Activated T-cell treated with anti-CD3 and anti-CD28 coated beads, Interleukin-2, amount 50 U/mL, for 72 hours (primary cell): ENCODE data around the gene MMS22L. TPM values are rescaled to one million over a fixed set of nuclear protein-coding genes. Genes with fewer than 3 reads are reported as not detected.

Source experiments
- ATAC-seq, 2 donors: fragments of 150-1000 bp; cut with Tn5 transposase; replicated peaks in 1 of 2; 2 replicates each; pipeline ENCODE4 v1.10.0; 2021; ENCODE audit warnings: moderate library complexity in 2 of 2, mild to moderate bottlenecking in 1 of 2
- DNase-seq, 2 donors: peaks; one replicate each; pipeline ENCODE4 v3.0.0; 2021 to 2022; ENCODE audit warnings: mixed read lengths in 1 of 2
- H3K27ac Mint-ChIP-seq: one replicate; pipeline ENCODE4 v1.8.0; 2022; ENCODE audit warnings: mild to moderate bottlenecking, moderate library complexity, mixed read lengths
- H3K27me3 Mint-ChIP-seq: one replicate; pipeline ENCODE4 v1.8.0; 2022; ENCODE audit warnings: low read depth, mixed read lengths
- H3K36me3 Mint-ChIP-seq, 2 donors: one replicate each; pipeline ENCODE4 v1.8.0; 2022; ENCODE audit warnings: mixed read lengths in 2 of 2, mild to moderate bottlenecking in 1 of 2; ENCODE audit not compliant: insufficient read depth in 2 of 2
- H3K4me1 Mint-ChIP-seq: one replicate; pipeline ENCODE4 v1.8.0; 2022; ENCODE audit warnings: low read depth, mixed read lengths
- H3K4me3 Mint-ChIP-seq, 2 donors: one replicate each; pipeline ENCODE4 v1.8.0; 2022; ENCODE audit warnings: mild to moderate bottlenecking in 2 of 2, mixed read lengths in 2 of 2, moderate library complexity in 2 of 2
- H3K9me3 Mint-ChIP-seq, 2 donors: one replicate each; pipeline ENCODE4 v1.8.0; 2022; ENCODE audit warnings: mixed read lengths in 2 of 2
- total RNA-seq, 2 donors: library from RNA; stranded (reverse); gene quantifications; one replicate each; pipeline ENCODE4 v1.2.3, GENCODE V29; 2022

The MMS22L gene, protein sequence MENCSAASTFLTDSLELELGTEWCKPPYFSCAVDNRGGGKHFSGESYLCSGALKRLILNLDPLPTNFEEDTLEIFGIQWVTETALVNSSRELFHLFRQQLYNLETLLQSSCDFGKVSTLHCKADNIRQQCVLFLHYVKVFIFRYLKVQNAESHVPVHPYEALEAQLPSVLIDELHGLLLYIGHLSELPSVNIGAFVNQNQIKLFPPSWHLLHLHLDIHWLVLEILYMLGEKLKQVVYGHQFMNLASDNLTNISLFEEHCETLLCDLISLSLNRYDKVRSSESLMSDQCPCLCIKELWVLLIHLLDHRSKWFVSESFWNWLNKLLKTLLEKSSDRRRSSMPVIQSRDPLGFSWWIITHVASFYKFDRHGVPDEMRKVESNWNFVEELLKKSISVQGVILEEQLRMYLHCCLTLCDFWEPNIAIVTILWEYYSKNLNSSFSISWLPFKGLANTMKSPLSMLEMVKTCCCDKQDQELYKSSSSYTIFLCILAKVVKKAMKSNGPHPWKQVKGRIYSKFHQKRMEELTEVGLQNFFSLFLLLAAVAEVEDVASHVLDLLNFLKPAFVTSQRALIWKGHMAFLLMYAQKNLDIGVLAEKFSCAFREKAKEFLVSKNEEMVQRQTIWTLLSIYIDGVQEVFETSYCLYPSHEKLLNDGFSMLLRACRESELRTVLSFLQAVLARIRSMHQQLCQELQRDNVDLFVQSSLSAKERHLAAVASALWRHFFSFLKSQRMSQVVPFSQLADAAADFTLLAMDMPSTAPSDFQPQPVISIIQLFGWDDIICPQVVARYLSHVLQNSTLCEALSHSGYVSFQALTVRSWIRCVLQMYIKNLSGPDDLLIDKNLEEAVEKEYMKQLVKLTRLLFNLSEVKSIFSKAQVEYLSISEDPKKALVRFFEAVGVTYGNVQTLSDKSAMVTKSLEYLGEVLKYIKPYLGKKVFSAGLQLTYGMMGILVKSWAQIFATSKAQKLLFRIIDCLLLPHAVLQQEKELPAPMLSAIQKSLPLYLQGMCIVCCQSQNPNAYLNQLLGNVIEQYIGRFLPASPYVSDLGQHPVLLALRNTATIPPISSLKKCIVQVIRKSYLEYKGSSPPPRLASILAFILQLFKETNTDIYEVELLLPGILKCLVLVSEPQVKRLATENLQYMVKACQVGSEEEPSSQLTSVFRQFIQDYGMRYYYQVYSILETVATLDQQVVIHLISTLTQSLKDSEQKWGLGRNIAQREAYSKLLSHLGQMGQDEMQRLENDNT
- total RNA-seq = 10 to 100 TPM; 47.3 to 59.1 TPM

DNA sequence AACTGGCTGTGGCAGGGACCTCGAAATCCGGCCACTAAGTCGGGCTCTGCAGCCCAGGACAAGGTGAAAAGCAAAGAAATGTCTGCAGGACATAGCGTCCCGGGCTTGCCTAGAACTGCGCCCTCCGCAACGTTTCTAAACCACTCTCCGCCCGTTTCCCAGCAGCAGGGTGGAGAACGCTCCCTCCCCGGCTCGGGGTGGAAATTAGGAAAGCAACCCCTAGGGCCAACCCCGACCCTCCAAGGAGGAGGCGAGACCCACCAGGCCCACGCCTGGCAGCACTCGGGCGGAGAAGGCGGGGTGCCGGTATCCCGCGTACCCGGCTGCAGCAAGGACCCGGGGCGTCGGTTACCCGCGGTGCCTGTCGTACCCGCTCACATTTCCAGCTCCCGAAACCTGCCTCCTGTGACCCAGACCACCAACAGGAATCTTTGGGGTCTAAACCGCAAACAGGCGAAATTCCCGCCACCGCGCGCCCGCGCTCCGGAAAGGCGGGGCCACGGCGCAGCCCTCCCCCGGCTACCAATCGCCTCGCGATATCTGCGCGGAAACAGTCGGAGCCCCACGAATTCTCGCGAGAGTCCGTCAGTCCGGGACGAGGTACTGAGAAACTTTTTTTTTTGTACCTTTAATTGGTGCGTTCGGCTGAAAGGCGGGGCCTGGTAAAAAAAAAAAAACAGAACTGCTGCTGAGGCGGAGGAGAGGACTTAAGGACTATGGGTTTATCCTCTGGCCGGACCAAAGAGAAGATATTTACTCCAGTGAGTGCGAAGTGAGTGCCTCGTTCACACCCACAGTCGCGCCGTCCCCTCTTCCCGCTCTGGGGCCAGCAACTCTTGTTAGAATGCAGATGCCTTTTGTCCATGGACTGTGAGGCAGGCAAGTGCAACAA, at the start of gene MMS22L:
MMS22L (minus strand) TSS at position 491 of the 892 bp plus-strand sequence. CDS start 739 bp downstream, outside the sequence.
- Mint-ChIP-seq H3K4me3 (peak within 1 kb of the TSS; percentile 93), H3K27ac (peak within 1 kb of the TSS; percentile 75), H3K9me3 (no peaks in the 10 kb centered on the region), H3K27me3 (no peaks in the 10 kb centered on the region), H3K36me3 (peaks cover 0 to 7% of the 10 kb centered on the region in 2 donors), H3K4me1 (peaks cover 22% of the 10 kb centered on the region)
- ATAC-seq = peak; percentile 96 to 98
- DNase-seq = peak; percentile 93 to 95

DNA sequence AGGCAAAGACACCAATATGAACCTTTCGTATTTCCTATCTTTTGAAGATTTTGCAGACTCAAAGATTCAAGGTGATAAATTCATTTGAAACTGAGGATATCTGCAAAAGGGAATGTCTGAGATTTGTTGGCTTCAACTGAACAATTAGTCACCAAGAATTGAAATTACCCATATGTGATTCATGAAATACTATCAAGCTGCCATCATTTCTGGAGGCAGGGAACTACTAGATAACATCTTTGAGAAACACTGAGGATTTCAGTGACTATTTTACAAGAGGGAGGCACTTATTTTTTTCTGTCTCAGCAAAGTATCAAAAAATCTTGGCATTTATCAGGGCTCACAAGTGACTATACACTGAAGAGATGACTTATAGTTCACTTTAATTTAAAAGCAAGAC, 39.8 kb upstream of the MMS22L start:
- Mint-ChIP-seq H3K27ac (no peak overlapping the region), H3K9me3 (peaks cover 0 to 3% of the 10 kb centered on the region in 2 donors), H3K4me1 (no peaks in the 10 kb centered on the region), H3K36me3 (peaks cover 0 to 3% of the 10 kb centered on the region in 2 donors), H3K27me3 (peaks cover 16% of the 10 kb centered on the region), H3K4me3 (no peak overlapping the region)
- no peak for ATAC-seq
- no peak for DNase-seq

DNA sequence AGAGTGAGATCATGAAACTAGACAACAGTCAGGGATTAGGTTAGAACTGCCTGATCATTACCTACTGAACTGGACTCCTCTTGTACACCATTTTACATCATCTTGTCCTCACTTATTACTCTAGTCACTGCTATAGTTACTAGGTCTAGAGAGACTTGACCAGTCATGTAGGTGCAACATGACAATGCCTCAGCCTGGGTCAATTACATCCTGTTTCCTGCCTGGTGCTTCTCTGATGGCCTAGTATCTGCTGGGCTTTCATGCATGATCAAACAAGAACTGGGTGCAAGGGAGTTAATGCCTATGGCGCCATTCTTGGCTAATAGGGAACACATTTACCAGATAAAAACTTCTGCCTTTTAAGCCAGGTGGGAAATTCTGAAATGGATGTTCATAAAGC, 39.2 kb upstream of the MMS22L start:
- ATAC-seq = no peak
- H3K4me3 Mint-ChIP-seq = no peak overlapping the region
- H3K36me3 Mint-ChIP-seq = no peaks in the 10 kb centered on the region
- H3K27ac Mint-ChIP-seq = no peak overlapping the region
- H3K4me1 Mint-ChIP-seq = no peaks in the 10 kb centered on the region
- H3K9me3 Mint-ChIP-seq = no peaks in the 10 kb centered on the region
- DNase-seq = no peak
- peaks cover 10% of the 10 kb centered on the region for H3K27me3 Mint-ChIP-seq

DNA sequence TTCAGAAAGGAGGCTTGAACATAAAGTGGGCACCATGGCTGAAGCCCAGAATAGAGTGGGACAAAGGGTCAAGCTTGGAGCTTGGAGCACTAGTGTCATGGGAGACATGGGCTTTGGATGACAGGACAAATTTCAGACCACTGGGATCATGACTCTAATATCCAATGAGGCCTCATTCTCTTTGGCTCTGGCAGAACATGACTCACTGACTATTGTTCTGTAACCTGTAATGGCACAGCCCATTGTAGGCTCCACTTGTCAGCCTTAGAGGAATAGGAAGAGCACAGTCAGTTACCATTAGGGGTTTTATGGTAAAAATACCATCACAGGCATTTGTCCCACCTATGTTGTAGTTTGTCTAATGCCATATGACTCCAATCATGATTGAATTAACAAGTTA, 34.0 kb upstream of the MMS22L start:
- H3K27ac Mint-ChIP-seq = no peak overlapping the region
- H3K36me3 Mint-ChIP-seq = no peaks in the 10 kb centered on the region

DNA sequence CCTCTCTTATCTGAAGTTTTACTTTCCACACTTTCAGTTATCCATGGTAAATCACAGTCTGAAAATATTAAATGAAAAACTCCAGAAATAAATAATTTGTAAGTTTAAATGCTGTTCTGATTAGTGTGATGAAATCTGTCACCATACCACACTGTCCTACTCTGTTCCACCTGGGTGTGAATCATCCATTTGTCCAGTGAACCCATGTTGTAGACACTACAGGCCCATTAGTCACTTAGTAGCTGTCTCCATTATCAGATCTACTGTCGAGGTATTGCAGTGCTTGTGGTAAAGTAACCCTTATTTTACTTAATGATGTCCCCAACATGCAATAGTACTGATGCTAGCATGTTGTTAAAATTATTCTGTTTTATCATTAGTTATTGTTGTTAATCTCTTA, 29.2 kb upstream of the MMS22L start:
- DNase-seq (no peak), ATAC-seq (no peak)
- H3K4me1 Mint-ChIP-seq = no peaks in the 10 kb centered on the region
- H3K4me3 Mint-ChIP-seq = no peak overlapping the region
- H3K36me3 Mint-ChIP-seq = no peaks in the 10 kb centered on the region
- H3K27ac Mint-ChIP-seq = no peak overlapping the region
- no peaks in the 10 kb centered on the region for H3K9me3 Mint-ChIP-seq
- H3K27me3 Mint-ChIP-seq = peaks cover 1% of the 10 kb centered on the region

More for the DNA sequence above, 34.0 kb upstream of the MMS22L start:
- ATAC-seq (no peak), DNase-seq (no peak)
- H3K27me3 Mint-ChIP-seq = peaks cover 7% of the 10 kb centered on the region
- H3K4me1 Mint-ChIP-seq = no peaks in the 10 kb centered on the region
- H3K9me3 Mint-ChIP-seq = no peaks in the 10 kb centered on the region
- no peak overlapping the region for H3K4me3 Mint-ChIP-seq

DNA sequence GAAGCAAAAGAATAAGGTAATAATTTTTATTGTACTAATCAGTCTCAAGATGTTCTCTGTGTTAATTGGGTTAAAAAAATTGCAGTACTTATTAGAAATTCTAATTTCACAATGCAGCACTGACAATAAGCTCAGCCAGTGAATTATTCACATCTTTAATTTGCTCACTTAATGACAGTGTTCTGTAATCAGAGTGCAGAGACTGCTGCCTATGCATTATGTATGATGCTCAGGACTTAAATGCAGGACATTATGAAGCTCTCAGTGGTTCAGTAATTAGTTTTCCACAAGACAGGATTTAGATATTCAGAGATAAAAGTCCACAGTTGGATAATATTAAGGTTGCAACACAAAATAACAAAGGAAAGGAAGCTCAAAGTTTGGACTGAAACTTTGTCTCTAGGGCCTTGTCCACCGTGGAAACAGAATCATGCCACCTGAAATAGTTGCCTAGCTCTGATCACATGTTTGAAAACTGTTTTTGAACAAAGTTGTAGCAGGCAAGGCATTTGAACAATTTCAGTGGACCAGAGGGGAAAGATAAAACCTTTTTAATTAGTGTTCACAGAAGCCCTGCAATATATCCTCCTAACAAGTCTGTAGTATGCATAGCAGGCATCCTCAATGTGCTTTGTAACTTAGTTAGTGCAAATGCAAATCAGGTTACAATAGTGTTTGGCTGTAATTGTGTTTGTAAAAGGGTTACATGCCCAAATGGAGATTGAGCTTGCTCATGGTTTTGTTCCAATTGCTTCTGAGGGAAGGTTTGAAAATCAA, 23.7 kb upstream of the MMS22L start:
- no peaks in the 10 kb centered on the region for H3K4me1 Mint-ChIP-seq
- no peaks in the 10 kb centered on the region for H3K9me3 Mint-ChIP-seq
- ATAC-seq (no peak), DNase-seq (no peak)
- no peaks in the 10 kb centered on the region for H3K36me3 Mint-ChIP-seq
- peaks cover 28% of the 10 kb centered on the region for H3K27me3 Mint-ChIP-seq
- no peak overlapping the region for H3K27ac Mint-ChIP-seq
- no peak overlapping the region for H3K4me3 Mint-ChIP-seq

DNA sequence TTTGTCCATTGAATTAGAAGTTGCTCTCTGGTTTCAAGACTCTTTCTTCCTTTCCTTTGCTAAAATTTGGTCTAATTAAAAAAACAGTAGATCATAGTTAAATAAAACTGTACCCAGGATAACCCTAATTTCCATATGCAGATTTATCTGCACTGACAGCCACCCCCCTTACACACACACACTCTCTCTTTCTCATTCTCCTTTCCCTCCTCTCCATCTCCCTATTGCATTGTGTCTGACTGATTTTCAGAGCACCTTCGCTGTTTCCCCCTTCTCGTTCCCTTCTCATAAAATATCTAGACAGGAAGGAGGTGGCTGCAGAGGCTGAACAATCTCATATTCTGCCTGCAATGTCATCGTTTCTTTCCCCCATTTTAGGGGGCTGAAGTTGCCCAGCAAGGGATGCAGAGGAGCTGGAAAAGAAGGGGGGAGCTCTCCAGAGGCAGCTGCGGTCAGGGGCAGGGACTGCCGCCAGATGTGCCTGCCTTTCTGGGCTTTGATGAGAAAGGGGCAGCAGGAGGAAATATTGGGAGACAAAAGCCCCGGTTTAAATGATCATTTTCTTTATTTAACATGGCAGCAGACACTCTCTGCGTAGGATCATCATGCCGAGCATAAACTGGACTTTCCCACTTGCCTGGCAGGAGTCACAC, 22.5 kb upstream of the MMS22L start:
- no peaks in the 10 kb centered on the region for H3K36me3 Mint-ChIP-seq
- H3K4me3 Mint-ChIP-seq = no peak overlapping the region
- no peaks in the 10 kb centered on the region for H3K9me3 Mint-ChIP-seq
- DNase-seq (no peak), ATAC-seq (no peak)
- no peaks in the 10 kb centered on the region for H3K4me1 Mint-ChIP-seq
- H3K27me3 Mint-ChIP-seq = peaks cover 40% of the 10 kb centered on the region
- H3K27ac Mint-ChIP-seq = no peak overlapping the region

DNA sequence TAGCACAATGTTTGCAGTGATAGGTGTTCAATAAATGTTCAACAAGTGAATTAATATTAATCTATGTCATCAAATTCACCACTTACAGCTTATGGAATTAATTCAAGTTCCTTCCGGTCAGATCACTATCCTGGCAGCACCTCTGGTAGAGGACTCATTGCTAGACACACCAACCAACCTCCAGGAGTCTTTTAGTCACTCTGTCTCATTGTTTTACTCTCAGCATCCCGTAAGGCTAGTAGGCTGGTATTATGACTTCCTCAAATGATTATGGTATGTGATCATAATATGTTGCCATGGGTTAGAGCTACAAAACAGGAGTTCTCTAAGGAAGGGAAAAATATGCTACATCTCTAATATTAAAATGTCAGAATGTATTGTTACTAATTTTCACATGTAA, 21.7 kb upstream of the MMS22L start:
- no peak for DNase-seq
- H3K4me1 Mint-ChIP-seq = no peaks in the 10 kb centered on the region
- no peaks in the 10 kb centered on the region for H3K9me3 Mint-ChIP-seq
- no peaks in the 10 kb centered on the region for H3K36me3 Mint-ChIP-seq
- H3K27me3 Mint-ChIP-seq = peaks cover 48% of the 10 kb centered on the region
- no peak overlapping the region for H3K27ac Mint-ChIP-seq
- H3K4me3 Mint-ChIP-seq = no peak overlapping the region
- ATAC-seq = no peak

DNA sequence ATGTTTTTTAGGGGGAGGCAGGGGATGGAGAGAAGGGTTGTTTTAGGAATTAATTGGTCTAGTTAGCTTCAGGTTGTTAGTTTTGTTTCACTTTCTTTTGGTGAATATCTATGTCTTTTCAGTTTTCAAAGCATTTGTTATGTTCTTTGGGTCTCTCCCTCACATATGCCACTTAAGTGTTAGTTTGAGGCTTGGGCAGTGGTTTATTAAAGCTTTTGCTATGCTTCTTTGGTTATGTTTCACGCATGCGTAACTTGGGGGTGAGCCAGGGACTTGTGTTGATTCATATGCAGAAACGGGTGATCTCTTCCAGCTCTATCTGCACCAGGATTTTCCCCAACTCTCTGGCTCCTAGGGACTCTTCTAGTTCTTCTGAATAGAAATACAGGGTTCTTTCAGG, 11.4 kb upstream of the MMS22L start:
- no peak for ATAC-seq

DNA sequence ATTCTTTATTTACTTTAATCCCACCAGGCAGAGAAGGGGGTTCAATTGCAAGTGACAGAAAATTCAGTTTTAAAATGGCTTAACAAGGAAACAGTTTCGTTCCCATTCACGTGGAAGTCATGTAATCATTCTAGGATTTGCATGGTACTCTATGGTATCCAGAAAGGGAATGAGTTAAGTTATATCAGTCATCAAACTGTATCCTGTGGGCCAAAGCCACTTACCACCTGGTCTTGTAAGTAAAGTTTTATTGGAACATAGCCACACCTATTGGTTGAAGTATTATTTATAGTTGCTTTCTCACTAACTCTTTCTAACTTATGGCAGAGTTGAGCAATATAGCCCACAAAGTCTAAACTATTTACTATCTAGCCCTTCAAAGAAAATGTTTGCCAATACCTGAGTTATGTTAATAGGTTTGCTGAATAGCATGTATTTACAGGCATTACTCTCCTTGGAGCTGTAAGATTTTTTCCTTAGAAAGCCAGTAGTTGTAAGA, 10.2 kb upstream of the MMS22L start:
- no peak overlapping the region for H3K27ac Mint-ChIP-seq
- no peak for DNase-seq
- no peaks in the 10 kb centered on the region for H3K36me3 Mint-ChIP-seq
- peaks cover 0 to 3% of the 10 kb centered on the region in 2 donors for H3K9me3 Mint-ChIP-seq
- no peaks in the 10 kb centered on the region for H3K4me1 Mint-ChIP-seq
- peaks cover 38% of the 10 kb centered on the region for H3K27me3 Mint-ChIP-seq
- H3K4me3 Mint-ChIP-seq = no peak overlapping the region
- no peak for ATAC-seq

More for the DNA sequence above, 11.4 kb upstream of the MMS22L start:
- H3K9me3 Mint-ChIP-seq = peaks cover 0 to 2% of the 10 kb centered on the region in 2 donors
- no peaks in the 10 kb centered on the region for H3K36me3 Mint-ChIP-seq
- no peak for DNase-seq
- H3K27ac Mint-ChIP-seq = no peak overlapping the region
- H3K4me3 Mint-ChIP-seq = no peak overlapping the region
- no peaks in the 10 kb centered on the region for H3K4me1 Mint-ChIP-seq
- H3K27me3 Mint-ChIP-seq = peaks cover 40% of the 10 kb centered on the region

DNA sequence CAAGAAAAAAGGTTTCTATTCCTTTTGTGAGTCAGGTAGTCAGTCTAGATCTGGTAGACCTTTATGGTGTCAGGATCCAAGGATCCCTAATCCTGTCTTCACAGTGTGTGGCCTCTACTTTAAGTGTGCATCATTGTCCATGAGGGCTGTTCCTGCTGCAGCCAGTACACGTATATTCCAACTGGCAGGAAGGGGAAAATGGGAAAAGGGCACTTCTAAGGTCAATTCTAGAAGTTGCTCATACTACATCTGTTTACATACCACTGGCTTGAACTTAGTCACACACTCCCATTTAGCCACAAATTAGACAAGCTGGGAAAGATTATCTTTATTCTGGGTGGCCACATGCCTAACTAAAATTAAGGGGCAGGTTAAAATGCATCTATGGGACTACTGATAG, 9.7 kb upstream of the MMS22L start:
- H3K9me3 Mint-ChIP-seq = peaks cover 0 to 2% of the 10 kb centered on the region in 2 donors
- H3K36me3 Mint-ChIP-seq = no peaks in the 10 kb centered on the region
- no peak overlapping the region for H3K27ac Mint-ChIP-seq
- peaks cover 35% of the 10 kb centered on the region for H3K27me3 Mint-ChIP-seq
- no peaks in the 10 kb centered on the region for H3K4me1 Mint-ChIP-seq
- no peak for ATAC-seq
- DNase-seq = no peak
- no peak overlapping the region for H3K4me3 Mint-ChIP-seq
